ENCODE results near the gene UNC13A.

DNA sequence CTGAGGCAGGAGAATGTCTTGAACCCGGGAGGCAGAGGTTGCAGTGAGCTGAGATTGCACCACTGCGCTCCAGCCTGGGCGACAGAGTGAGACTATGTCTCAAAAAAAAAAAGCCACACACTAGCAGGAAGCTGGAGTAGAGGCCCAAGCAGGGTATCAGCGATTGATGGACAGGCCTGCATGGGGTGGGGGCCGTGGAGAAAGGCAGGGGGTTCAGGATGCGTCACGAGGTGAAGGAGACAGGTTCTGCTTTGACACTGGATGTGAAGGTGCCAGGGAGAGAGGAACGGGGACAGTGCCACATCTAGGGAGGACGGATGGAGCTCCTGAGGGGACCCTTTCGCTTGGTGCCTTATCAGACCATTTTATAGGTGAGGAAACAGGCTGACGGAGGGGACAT is 125.6 kb downstream of the UNC13A start:
- TF ChIP-seq, protein P1, sequence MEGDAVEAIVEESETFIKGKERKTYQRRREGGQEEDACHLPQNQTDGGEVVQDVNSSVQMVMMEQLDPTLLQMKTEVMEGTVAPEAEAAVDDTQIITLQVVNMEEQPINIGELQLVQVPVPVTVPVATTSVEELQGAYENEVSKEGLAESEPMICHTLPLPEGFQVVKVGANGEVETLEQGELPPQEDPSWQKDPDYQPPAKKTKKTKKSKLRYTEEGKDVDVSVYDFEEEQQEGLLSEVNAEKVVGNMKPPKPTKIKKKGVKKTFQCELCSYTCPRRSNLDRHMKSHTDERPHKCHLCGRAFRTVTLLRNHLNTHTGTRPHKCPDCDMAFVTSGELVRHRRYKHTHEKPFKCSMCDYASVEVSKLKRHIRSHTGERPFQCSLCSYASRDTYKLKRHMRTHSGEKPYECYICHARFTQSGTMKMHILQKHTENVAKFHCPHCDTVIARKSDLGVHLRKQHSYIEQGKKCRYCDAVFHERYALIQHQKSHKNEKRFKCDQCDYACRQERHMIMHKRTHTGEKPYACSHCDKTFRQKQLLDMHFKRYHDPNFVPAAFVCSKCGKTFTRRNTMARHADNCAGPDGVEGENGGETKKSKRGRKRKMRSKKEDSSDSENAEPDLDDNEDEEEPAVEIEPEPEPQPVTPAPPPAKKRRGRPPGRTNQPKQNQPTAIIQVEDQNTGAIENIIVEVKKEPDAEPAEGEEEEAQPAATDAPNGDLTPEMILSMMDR (IDR thresholded peaks at IDR 0.05) = no peak
- no peak for TF ChIP-seq POLR2A (IDR thresholded peaks at IDR 0.05)
